Measurements from ENCODE around the gene ZNF184.

ZNF184 gene

GRCh38 chr6:27479319-27480182 is 6.6 kb upstream of the ZNF184 start:
- peak; percentile 66 to 94 (median 91) for DNase-seq (ENCODE audit: low read depth in 2 of 3, low spot score in 2 of 3)

- peak; percentile 67 to 86 (median 81) for DNase-seq (ENCODE audit: low read depth in 2 of 3, low spot score in 2 of 3)
Observed at GRCh38 chr6:27478706-27479318, 5.9 kb upstream of the ZNF184 start.

GRCh38 chr6:27478141-27478705 is 5.3 kb upstream of the ZNF184 start:
- DNase-seq (ENCODE audit: low read depth in 2 of 3, low spot score in 2 of 3): no peak

DNA sequence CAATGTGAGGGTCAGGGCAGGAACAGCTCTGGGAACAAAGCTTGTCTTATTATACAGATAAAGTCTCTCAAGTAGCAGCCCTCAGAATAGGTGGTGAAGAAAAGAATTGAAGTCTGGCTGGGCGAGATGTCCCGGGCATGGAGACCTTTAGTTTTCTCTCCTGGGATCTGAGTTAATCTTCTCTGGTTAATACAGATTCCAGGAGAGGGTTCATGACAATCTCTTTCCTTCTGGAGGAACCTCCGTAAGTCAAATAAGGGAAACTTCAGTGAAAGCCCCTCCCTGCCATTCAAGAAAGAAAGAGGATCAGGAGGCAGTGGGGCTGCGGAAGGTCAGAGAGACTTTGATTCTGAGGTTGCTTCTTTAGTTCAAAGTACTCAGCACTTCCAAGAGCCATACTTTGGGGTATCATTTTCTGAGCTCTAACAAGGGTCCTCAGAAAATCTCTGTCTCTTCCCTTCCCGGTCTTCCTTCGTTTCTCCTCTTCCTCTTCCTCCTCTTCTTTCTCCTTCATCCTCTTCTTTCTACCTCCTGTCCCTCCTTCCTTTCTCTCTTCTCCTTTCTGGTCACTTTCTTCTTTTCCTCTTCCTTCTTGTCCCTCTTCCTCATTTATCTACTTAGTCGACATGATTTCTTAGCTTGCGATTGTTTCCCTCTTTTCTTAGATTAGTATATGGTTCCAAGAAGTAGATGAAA is 4.6 kb upstream of the ZNF184 start:
- no peak for DNase-seq (ENCODE audit: low read depth in 2 of 3, low spot score in 2 of 3)

GRCh38 chr6:27476090-27476489 is 3.2 kb upstream of the ZNF184 start:
- no peak for DNase-seq (ENCODE audit: low read depth in 2 of 3, low spot score in 2 of 3)

DNA sequence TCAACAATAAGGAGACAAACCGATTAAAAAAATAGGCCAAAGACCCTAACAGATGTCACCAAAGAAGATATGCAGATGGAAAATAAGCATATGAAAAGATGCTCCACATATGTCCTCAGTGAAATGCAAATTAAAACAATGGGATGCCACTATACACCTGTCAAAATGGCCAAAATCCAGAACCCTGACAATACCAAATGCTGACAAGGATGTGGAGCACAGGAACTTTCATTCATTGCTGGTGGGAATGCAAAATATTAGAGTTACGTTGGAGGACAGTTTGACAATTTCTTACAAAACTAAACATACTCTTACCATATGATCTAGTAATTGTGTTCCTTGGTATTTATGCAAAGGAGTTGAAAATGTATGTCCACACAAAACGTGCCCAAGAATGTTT is 1.8 kb upstream of the ZNF184 start:
- no peak for DNase-seq (ENCODE audit: low read depth in 2 of 3, low spot score in 2 of 3)

DNA sequence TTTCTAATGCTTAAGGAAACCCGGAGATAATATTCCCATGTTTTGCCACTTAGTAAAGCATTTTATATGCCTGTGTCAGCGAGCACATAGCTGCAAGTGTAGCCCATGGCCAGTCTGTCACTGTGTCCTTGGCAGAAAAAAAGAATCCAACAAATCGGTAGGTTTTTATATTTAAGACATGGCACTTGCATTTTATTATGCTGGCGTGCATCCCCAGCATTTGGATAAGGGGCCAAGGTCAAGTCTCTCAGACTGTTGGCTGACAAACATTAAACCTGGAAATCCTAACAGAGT is 1.2 kb upstream of the ZNF184 start:
- DNase-seq (ENCODE audit: low read depth in 2 of 3, low spot score in 2 of 3): no peak

DNA sequence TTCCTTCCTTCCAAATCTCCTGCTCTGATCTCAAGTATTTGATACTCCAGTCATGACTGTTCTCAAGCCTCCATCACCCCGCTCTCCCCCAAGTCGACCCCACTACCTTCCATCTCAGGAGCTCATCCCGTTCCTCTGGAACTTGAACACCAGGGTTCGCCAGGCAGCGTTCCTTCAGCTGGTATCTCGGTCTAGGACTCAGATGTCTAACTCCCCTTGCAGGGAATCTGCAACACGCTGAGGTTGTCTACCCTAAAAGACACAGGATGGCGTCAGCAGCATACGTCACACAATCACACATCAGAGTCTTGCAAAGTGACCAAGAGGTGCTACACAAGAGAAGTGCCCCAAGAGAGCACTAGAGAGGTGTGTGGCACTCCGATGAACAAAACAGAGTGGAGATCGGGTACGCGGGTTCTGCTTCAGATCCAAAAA is 706 bp downstream of the ZNF184 start:
- peak in 2 of 3 experiments; percentile 29 to 34 for DNase-seq (ENCODE audit: low read depth in 2 of 3, low spot score in 2 of 3)

DNA sequence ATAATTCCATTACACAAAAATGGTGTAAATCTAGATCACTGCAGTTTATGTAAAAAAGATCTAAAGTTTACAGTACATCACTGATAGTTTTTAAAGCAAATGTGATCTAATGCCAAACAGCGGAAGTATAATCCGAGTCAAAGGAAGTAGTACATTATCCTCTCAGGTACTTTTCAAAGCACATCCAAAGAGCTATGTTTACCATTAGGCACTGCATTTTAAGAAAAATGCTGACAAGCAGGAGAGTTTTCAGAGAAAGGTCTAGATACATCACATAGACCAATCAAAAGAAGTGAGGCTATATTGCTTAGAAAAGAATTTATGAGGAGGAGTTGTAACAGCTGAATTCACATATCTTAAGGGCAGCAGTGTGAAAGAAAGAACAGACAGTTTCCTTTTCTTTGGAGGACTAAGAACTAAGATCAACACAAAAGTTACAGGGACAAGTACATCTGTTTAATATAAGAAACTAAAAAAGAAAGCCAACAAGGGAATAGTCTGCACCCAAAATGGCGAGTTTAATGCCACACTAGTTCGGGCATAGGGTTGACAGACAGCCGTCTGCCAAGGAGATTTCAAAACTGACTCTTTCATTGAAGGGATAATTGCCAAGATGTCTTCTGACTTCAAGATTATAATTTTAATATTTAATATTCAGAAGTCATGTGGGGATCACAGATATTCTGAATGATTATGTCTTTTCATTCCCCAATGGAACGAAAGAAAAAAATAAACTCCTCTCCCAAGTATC is 1.4 kb downstream of the ZNF184 start:
- DNase-seq (ENCODE audit: low read depth in 2 of 3, low spot score in 2 of 3): no peak

GRCh38 chr6:27470023-27470422 is 2.9 kb downstream of the ZNF184 start:
- DNase-seq (ENCODE audit: low read depth in 2 of 3, low spot score in 2 of 3): no peak

DNA sequence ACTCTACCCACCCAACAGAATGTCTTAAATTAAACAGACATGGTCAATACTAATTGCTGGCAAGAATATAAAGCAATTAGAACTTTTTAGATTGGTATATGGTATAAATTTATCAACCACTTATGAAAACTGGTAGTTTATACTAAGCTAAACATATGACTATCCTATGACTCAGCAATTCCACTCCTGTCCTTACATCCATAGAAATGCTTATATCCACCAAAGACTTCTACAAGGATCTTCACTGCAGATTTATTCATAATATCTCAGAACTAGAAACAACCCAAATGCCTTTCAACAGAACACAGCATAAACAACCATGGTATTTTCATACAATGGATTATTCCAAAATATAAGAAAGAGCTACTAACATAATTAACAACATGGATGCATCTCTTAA is 4.6 kb downstream of the ZNF184 start:
- DNase-seq (ENCODE audit: low read depth in 2 of 3, low spot score in 2 of 3): no peak

DNA sequence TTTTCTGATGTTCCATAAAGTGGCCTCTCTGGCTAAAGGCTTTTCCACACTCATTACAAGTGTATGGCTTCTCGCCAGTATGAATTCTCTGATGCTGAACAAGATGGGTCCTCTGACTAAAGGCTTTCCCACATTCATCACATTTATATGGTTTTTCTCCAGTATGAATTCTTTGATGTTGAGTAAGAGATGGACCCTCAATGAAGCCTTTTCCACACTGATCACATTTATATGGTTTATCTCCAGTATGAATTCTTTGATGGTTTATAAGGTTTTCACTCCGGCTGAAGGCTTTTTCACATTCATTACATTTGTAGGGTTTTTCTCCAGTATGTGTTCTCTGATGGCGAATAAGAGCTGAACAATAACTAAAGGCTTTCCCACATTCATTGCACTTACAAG is 20.4 kb downstream of the ZNF184 start:
- no peak for DNase-seq (ENCODE audit: low read depth in 2 of 3, low spot score in 2 of 3)

GRCh38 chr6:27451660-27452390 is 21.1 kb downstream of the ZNF184 start:
- DNase-seq (ENCODE audit: low read depth in 2 of 3, low spot score in 2 of 3): no peak

DNA sequence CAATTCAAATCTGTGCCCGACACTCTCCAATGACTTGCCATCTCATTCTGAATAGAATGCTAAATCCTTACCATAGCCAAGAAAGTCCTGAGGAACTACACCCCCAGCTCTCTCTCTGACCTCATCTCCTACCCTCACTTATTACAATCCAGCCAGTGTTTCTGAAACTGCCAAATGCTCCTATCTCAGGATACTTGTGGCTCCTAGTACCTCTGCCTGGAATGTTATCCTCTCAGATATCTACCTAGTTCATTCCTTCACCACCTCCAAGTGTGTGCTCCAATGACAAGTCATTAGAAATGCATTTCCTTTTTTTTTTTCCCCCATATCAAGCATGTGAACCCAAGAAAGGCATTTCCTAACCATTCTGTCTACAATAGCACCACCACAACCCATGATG is 24.4 kb downstream of the ZNF184 start:
- DNase-seq (ENCODE audit: low read depth in 2 of 3, low spot score in 2 of 3): no peak

DNA sequence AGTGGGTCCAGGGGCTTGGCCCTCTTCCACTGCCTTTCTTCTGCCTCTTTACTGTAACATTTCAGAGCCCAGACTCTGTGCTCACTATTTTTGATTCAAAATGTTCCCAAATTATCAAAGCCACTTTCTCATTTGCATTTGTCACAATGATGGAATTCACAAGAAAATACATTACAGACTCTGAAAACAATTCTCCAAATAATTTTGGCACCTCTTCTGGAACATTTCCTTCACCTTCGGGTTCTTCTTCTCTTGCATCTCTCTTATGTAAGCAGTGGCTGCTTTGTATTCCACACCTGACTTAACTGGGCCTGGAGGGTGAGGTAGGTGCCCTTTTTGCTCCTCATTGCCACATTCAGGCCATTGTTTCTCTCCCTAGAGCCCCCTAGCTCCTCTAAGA is 30.0 kb downstream of the ZNF184 start:
- DNase-seq (ENCODE audit: low read depth in 2 of 3, low spot score in 2 of 3): no peak

DNA sequence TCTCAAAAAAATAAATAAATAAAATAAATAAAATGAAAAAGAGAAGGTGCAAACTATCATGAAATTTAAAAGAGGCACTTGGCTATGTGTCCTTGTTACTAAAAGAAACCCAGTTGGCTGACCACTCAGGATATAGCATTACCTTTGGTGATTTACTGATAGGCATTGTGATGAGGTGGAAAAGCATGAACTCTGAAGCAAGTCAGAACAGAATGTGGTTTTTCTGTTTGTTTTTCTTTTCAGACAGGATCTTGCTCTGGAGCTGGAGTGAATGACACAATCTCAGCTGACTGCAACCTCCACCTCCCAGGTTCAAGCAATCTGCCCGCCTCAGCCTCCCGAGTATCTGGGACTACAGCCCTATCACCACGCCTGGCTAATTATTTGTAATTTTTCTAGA is 31.9 kb downstream of the ZNF184 start:
- no peak for DNase-seq (ENCODE audit: low read depth in 2 of 3, low spot score in 2 of 3)

DNA sequence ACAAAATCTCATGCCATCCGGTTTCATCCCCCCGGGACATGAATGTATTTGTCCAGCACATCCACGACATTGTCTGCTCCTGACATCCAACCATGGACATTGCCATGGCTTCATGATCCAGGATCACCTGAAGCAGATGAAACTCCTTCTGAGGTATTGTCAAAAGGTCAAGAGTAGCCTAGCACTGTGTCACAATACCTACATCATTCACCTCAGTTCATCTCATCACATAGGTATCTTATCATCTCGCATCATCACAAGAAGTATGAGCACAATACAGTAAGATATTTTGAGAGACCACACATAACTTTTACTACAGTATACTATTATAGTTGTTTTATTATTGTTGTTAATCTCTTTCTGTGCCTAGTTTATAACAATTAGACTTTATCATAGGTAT is 33.5 kb downstream of the ZNF184 start:
- DNase-seq (ENCODE audit: low read depth in 2 of 3, low spot score in 2 of 3): no peak

GRCh38 chr6:27433714-27434113 is 39.2 kb downstream of the ZNF184 start:
- no peak for DNase-seq (ENCODE audit: low read depth in 2 of 3, low spot score in 2 of 3)

GRCh38 chr6:27428966-27429365 is 43.9 kb downstream of the ZNF184 start:
- no peak for DNase-seq (ENCODE audit: low read depth in 2 of 3, low spot score in 2 of 3)

DNA sequence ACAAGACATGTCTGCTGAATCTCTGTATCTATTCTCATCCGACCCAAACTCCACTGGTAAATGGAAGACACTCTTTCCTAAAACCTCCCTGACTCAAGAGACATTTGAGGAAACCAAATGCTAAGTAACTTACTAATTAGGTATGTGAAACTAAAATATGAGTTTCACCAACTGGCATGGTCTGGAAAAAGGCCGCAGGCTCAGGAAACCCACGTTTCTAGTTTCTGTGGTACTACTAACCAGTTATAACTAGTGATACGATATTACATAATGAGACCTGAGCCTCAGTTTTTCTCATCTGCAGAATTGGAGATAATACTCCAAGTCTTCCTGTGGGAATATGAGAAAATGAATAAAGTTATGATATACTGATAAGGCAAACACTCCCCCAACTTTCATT is 44.4 kb downstream of the ZNF184 start:
- no peak for DNase-seq (ENCODE audit: low read depth in 2 of 3, low spot score in 2 of 3)
